Endothelial cell of umbilical vein (primary cell): ENCODE results near the gene ISX.

Experiments
- CTCF ChIP-seq, 2 donors: IDR thresholded peaks; 1 replicate in 1 of 2; 2 replicates in 1 of 2; pipeline ENCODE4 v1.5.1; 2011; ENCODE audit warnings: low read length in 2 of 2, mild to moderate bottlenecking in 2 of 2, moderate library complexity in 2 of 2, control low read depth in 1 of 2, inconsistent platforms in 1 of 2, low read depth in 1 of 2; ENCODE audit not compliant: insufficient read depth in 1 of 2; ENCODE audit errors: extremely low read depth in 1 of 2
- EZH2 ChIP-seq: IDR thresholded peaks from 2 replicates; pipeline ENCODE4 v1.6.1; 2012; ENCODE audit warnings: borderline replicate concordance, low read depth, mild to moderate bottlenecking, moderate library complexity, low read length, inconsistent platforms; ENCODE audit not compliant: severe bottlenecking
- MAX ChIP-seq: IDR thresholded peaks from 2 replicates; pipeline ENCODE4 v1.6.1; 2011; ENCODE audit not compliant: insufficient read depth, insufficient read length
- POLR2A ChIP-seq: IDR thresholded peaks from 2 replicates; pipeline ENCODE4 v1.6.1; 2012; ENCODE audit warnings: low read depth, mild to moderate bottlenecking, control low read depth, low read length

- TF ChIP-seq CTCF (IDR thresholded peaks at IDR 0.05; ENCODE audit: extremely low read depth in 1 of 2, insufficient read depth in 1 of 2, low read depth in 1 of 2, low read length in 2 of 2) (no peak), EZH2 (no peak), POLR2A (no peak), MAX (no peak)
Observed at GRCh38 chr22:35046744-35047462, 19.1 kb upstream of the ISX start.
